K562 (cell line): ENCODE data around the gene RREB1. TPM values are rescaled to one million over a fixed set of nuclear protein-coding genes. Genes with fewer than 3 reads are reported as not detected.

Source experiments
- MYNN ChIP-seq, 2 experiments: sonication (generic); formaldehyde crosslinking in 1 of 2; IDR thresholded peaks; 2 replicates each; pipeline versions ENCODE4 v1.5.0 to v1.6.1; 2016 to 2020; ENCODE audit warnings: antibody characterized with exemption in 1 of 2, missing genetic modification reagents in 1 of 2
- NELFE ChIP-seq: IDR thresholded peaks from 2 replicates; pipeline ENCODE4 v1.6.1; 2011; ENCODE audit warnings: mild to moderate bottlenecking; ENCODE audit not compliant: insufficient read depth, insufficient read length
- NR3C1 ChIP-seq: sonication (generic); formaldehyde crosslinking; IDR thresholded peaks from 2 replicates; pipeline ENCODE4 v1.8.1; 2022; ENCODE audit warnings: missing genetic modification reagents
- RFX7 ChIP-seq: fragments of 250-450 bp; sonication (Bioruptor Pico); IDR thresholded peaks from 2 replicates; pipeline ENCODE4 v1.5.1; 2021; ENCODE audit warnings: mild to moderate bottlenecking
- STAT5B ChIP-seq: fragments of 250-450 bp; sonication (Bioruptor Pico); IDR thresholded peaks from 2 replicates; pipeline ENCODE4 v1.8.0; 2021; ENCODE audit warnings: mild to moderate bottlenecking, inconsistent platforms
- TCF3 ChIP-seq: sonication (generic); formaldehyde crosslinking; IDR thresholded peaks from 2 replicates; pipeline ENCODE4 v1.4.0; 2020; ENCODE audit warnings: mild to moderate bottlenecking, missing genetic modification reagents
- TFE3 ChIP-seq: fragments of 450-650 bp; formaldehyde crosslinking; IDR thresholded peaks from 2 replicates; pipeline ENCODE4 v1.4.0; 2020; ENCODE audit warnings: mild to moderate bottlenecking, mixed read lengths
- WHSC1 ChIP-seq: IDR thresholded peaks from one replicate; pipeline ENCODE4 v1.6.1; 2012; ENCODE audit warnings: low read length, control low read depth, inconsistent platforms
- ZKSCAN8 ChIP-seq: fragments of 200-800 bp; sonication (Bioruptor generic); IDR thresholded peaks from 2 replicates; pipeline ENCODE4 v1.6.1; 2016; ENCODE audit warnings: missing genetic modification characterization, missing compliant biosample characterization
- ZNF133 ChIP-seq: fragments of 250-450 bp; sonication (Bioruptor Pico); IDR thresholded peaks from 2 replicates; pipeline ENCODE4 v1.4.0; 2020; ENCODE audit warnings: mild to moderate bottlenecking
- ZNF232 ChIP-seq: sonication (generic); formaldehyde crosslinking; IDR thresholded peaks from 2 replicates; pipeline ENCODE4 v1.8.0; 2022; ENCODE audit warnings: mild to moderate bottlenecking, missing genetic modification reagents
- ZNF445 ChIP-seq: fragments of 250-450 bp; sonication (Bioruptor Pico); IDR thresholded peaks from 2 replicates; pipeline ENCODE4 v1.4.0; 2020; ENCODE audit warnings: low read depth, mild to moderate bottlenecking, moderate library complexity
- ZNF586 ChIP-seq: fragments of 450-650 bp; formaldehyde crosslinking; conservative IDR thresholded peaks from 2 replicates; pipeline ENCODE4 v1.4.0; 2020; ENCODE audit warnings: mild to moderate bottlenecking, moderate library complexity
- ZNF655 ChIP-seq: fragments of 250-450 bp; sonication (Bioruptor Pico); IDR thresholded peaks from 2 replicates; pipeline ENCODE4 v1.5.0; 2021
- ZNF717 ChIP-seq: fragments of 250-450 bp; sonication (Bioruptor Pico); IDR thresholded peaks from 2 replicates; pipeline ENCODE4 v1.5.0; 2021
- ZNF766 ChIP-seq: fragments of 200-800 bp; sonication (Bioruptor generic); conservative IDR thresholded peaks from 2 replicates; pipeline ENCODE4 v1.6.1; 2016; ENCODE audit warnings: missing genetic modification characterization, missing compliant biosample characterization
- polyA plus RNA-seq, 8 experiments: library from polyadenylated mRNA; depleted of rRNA in 4 of 8; stranded (reverse) in 5 of 8; unstranded in 3 of 8; fragments of >200 nt; fragmentation: Nextera tagmentation in 2 of 8; fragmentation: Illumina TruSeq in 1 of 8; extraction: Ambion mirVana in 2 of 8; extraction: Trizol in 1 of 8; gene quantifications; 2 replicates each; pipeline versions ENCODE4 v1.2.1 to v1.2.3, GENCODE V29; 2011 to 2014; ENCODE audit warnings: inconsistent platforms in 1 of 8, missing spikeins in 1 of 8
- total RNA-seq, 7 experiments: library from RNA; depleted of rRNA in 6 of 7; stranded (reverse); fragments of >200 nt in 6 of 7; fragmentation: Illumina TruSeq in 2 of 7; extraction: Trizol in 2 of 7; gene quantifications; 2 replicates each; pipeline versions ENCODE4 v1.2.1 to v1.2.3, GENCODE V29; 2011 to 2021; ENCODE audit warnings: low replicate concordance in 1 of 7
- TF ChIP-seq, protein P1 (sequence below): fragments of 450-650 bp; IDR thresholded peaks from 2 replicates; pipeline ENCODE4 v1.6.1; 2017; ENCODE audit warnings: antibody characterized with exemption
- TF ChIP-seq, protein P2 (sequence below): sonication (generic); formaldehyde crosslinking; IDR thresholded peaks from 2 replicates; pipeline ENCODE4 v1.8.0; 2022; ENCODE audit warnings: mild to moderate bottlenecking, missing genetic modification reagents
- TF ChIP-seq, protein P3 (sequence below): fragments of 450-650 bp; formaldehyde crosslinking; IDR thresholded peaks from 2 replicates; pipeline ENCODE4 v1.4.0; 2022; ENCODE audit warnings: missing genetic modification characterization
- TF ChIP-seq, protein P4 (sequence below): fragments of 250-450 bp; sonication (Bioruptor Pico); IDR thresholded peaks from 2 replicates; pipeline ENCODE4 v1.8.0; 2021; ENCODE audit warnings: moderate library complexity, mild to moderate bottlenecking, inconsistent platforms

Gene RREB1
- total and polyA plus RNA-seq, 9 of the 15 experiments (the other 6 are each of a cell fraction or from before 2014, with no cell fraction given): 3.3 to 64.2 (median 19.3) TPM

DNA sequence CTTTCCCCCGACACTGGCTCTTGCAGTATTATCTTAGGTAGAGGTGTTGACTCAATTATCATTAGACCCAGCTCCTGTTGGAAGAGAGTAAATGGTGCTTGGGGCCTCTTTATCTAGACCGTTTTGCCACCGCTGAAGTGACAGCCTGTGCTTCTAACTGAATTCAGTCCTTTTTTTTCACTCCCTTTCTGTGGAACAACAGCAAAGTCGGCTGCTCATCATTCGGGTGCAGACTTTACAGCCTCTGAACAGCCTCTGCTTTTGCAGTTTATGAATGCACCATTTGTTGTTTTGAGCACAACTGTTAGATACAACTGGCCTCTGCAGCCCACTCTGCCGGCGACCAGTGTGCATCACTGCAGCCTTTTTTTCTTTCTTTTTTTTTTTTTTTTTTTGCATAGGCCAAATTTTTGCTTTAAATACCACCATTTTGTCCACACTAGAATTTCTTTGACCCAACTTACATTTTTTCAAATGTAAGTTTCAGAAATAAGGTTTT, 35.8 kb downstream of the RREB1 start (continued):
- TF ChIP-seq TFE3 (CRISPR knock-in tag): no peak
- TF ChIP-seq NR3C1 (CRISPR knock-in tag): no peak
- TF ChIP-seq MYNN (IDR thresholded peaks at IDR 0.05): no peak
- TF ChIP-seq MYNN (CRISPR knock-in tag; IDR thresholded peaks at IDR 0.05): no peak
- TF ChIP-seq, protein P1, sequence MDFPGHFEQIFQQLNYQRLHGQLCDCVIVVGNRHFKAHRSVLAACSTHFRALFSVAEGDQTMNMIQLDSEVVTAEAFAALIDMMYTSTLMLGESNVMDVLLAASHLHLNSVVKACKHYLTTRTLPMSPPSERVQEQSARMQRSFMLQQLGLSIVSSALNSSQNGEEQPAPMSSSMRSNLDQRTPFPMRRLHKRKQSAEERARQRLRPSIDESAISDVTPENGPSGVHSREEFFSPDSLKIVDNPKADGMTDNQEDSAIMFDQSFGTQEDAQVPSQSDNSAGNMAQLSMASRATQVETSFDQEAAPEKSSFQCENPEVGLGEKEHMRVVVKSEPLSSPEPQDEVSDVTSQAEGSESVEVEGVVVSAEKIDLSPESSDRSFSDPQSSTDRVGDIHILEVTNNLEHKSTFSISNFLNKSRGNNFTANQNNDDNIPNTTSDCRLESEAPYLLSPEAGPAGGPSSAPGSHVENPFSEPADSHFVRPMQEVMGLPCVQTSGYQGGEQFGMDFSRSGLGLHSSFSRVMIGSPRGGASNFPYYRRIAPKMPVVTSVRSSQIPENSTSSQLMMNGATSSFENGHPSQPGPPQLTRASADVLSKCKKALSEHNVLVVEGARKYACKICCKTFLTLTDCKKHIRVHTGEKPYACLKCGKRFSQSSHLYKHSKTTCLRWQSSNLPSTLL: no peak
- TF ChIP-seq ZNF445: no peak
- no peak for TF ChIP-seq ZNF133 (CRISPR knock-in tag)
- TF ChIP-seq ZNF586 (CRISPR knock-in tag): no peak
- TF ChIP-seq NELFE: no peak
- no peak for TF ChIP-seq ZNF717 (CRISPR knock-in tag)
- TF ChIP-seq, protein P2, sequence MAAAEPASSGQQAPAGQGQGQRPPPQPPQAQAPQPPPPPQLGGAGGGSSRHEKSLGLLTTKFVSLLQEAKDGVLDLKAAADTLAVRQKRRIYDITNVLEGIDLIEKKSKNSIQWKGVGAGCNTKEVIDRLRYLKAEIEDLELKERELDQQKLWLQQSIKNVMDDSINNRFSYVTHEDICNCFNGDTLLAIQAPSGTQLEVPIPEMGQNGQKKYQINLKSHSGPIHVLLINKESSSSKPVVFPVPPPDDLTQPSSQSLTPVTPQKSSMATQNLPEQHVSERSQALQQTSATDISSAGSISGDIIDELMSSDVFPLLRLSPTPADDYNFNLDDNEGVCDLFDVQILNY (CRISPR knock-in tag): no peak
- TF ChIP-seq ZNF232 (CRISPR knock-in tag): no peak
- TF ChIP-seq, protein P3, sequence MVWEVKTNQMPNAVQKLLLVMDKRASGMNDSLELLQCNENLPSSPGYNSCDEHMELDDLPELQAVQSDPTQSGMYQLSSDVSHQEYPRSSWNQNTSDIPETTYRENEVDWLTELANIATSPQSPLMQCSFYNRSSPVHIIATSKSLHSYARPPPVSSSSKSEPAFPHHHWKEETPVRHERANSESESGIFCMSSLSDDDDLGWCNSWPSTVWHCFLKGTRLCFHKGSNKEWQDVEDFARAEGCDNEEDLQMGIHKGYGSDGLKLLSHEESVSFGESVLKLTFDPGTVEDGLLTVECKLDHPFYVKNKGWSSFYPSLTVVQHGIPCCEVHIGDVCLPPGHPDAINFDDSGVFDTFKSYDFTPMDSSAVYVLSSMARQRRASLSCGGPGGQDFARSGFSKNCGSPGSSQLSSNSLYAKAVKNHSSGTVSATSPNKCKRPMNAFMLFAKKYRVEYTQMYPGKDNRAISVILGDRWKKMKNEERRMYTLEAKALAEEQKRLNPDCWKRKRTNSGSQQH (CRISPR knock-in tag): no peak
- TF ChIP-seq TCF3 (CRISPR knock-in tag): peak; percentile 71
- no peak for TF ChIP-seq ZNF655
- peak; percentile 71 for TF ChIP-seq ZNF766
- TF ChIP-seq RFX7 (CRISPR knock-in tag): no peak
- no peak for TF ChIP-seq ZKSCAN8 (CRISPR knock-in tag)
- no peak for TF ChIP-seq WHSC1
- TF ChIP-seq, protein P4, sequence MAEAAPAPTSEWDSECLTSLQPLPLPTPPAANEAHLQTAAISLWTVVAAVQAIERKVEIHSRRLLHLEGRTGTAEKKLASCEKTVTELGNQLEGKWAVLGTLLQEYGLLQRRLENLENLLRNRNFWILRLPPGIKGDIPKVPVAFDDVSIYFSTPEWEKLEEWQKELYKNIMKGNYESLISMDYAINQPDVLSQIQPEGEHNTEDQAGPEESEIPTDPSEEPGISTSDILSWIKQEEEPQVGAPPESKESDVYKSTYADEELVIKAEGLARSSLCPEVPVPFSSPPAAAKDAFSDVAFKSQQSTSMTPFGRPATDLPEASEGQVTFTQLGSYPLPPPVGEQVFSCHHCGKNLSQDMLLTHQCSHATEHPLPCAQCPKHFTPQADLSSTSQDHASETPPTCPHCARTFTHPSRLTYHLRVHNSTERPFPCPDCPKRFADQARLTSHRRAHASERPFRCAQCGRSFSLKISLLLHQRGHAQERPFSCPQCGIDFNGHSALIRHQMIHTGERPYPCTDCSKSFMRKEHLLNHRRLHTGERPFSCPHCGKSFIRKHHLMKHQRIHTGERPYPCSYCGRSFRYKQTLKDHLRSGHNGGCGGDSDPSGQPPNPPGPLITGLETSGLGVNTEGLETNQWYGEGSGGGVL (CRISPR knock-in tag): no peak
- TF ChIP-seq STAT5B: no peak
